Measurements from ENCODE around the gene KDM1B. TPM values are rescaled to one million over a fixed set of nuclear protein-coding genes. Genes with fewer than 3 reads are reported as not detected.

Gene KDM1B
- polyA plus RNA-seq, 1 of the 3 experiments (the other 2 are of a cell fraction) = 9.4 TPM

GRCh38 chr6:18166312-18167036 is 11.3 kb downstream of the KDM1B start:
- no peak for DNase-seq

More at GRCh38 chr6:18166312-18167036, 11.3 kb downstream of the KDM1B start:
- ChIA-PET CTCF (interaction anchor here (0.6 kb wide), 1 partner anchor 81 kb away, joined by 3 read pairs; no protein-coding TSS in a partner anchor), POLR2A (no interaction called here)
- Histone ChIP-seq H3K36me3 (replicated peaks in 1 of 2; ENCODE audit: control insufficient read depth in 1 of 2, insufficient read depth in 2 of 2, low read length in 1 of 2) (peaks cover 12 to 32% of the 10 kb centered on the region in 2 experiments), H3K9ac (no peak overlapping the region), H3K9me3 (no peaks in the 10 kb centered on the region), H2AFZ (ENCODE audit: low read depth) (no peak overlapping the region), H3K27ac (ENCODE audit: low read depth in 2 of 2, low read length in 1 of 2) (no peak overlapping the region), H3F3A (replicated peaks; ENCODE audit: insufficient read depth) (no peaks in the 10 kb centered on the region), H3K4me3 (ENCODE audit: low read depth in 2 of 2, low read length in 1 of 2) (no peak overlapping the region), H4K20me1 (ENCODE audit: insufficient read depth) (no peaks in the 10 kb centered on the region), H3K79me2 (ENCODE audit: insufficient read depth) (no peaks in the 10 kb centered on the region), H3K4me1 (ENCODE audit: control insufficient read depth in 1 of 2, insufficient read depth in 2 of 2, low read depth in 1 of 2, low read length in 1 of 2) (no peaks in the 10 kb centered on the region), H3K27me3 (ENCODE audit: insufficient read depth) (no peaks in the 10 kb centered on the region), H3K9me2 (no peaks in the 10 kb centered on the region), H3K4me2 (no peak overlapping the region)
- TF ChIP-seq EP300 (IDR thresholded peaks at IDR 0.05; ENCODE audit: borderline replicate concordance in 1 of 2, low read depth in 1 of 2, low read length in 1 of 2) (no peak), ELF1 (IDR thresholded peaks at IDR 0.05) (no peak), JUND (IDR thresholded peaks at IDR 0.05) (no peak), TAF1 (IDR thresholded peaks at IDR 0.05; ENCODE audit: borderline replicate concordance, low read depth, low read length) (no peak), REST (IDR thresholded peaks at IDR 0.05; ENCODE audit: low read depth, low read length) (no peak), TCF12 (IDR thresholded peaks at IDR 0.05) (no peak), RCOR1 (IDR thresholded peaks at IDR 0.05; ENCODE audit: low read length) (no peak), MEF2A (IDR thresholded peaks at IDR 0.05; ENCODE audit: borderline replicate concordance, low read depth) (no peak), RFX5 (IDR thresholded peaks at IDR 0.05; ENCODE audit: low read length) (no peak), CTCF (IDR thresholded peaks at IDR 0.05) (no peak), FOSL2 (IDR thresholded peaks at IDR 0.05; ENCODE audit: borderline replicate concordance, low read depth) (no peak)
- WGBS (ENCODE audit: low lambda C conversion rate) = 90% methylated on average over 2 of the region's 2 CpGs

Data from SK-N-SH (cell line).